Breast epithelium (tissue), 3 donors: ENCODE data around the gene SLC16A14.

ENCODE experiments used
- CTCF ChIP-seq, 3 donors: fragments of 450-650 bp; IDR thresholded peaks; one replicate each; pipeline ENCODE4 v1.5.1; 2016 to 2017; ENCODE audit warnings: antibody characterized with exemption in 3 of 3, mild to moderate bottlenecking in 3 of 3, moderate library complexity in 3 of 3
- POLR2A ChIP-seq: fragments of 450-650 bp; IDR thresholded peaks from one replicate; pipeline ENCODE4 v1.6.1; 2016; ENCODE audit warnings: antibody characterized with exemption, mild to moderate bottlenecking, moderate library complexity
- POLR2AphosphoS5 ChIP-seq, 3 donors: sonication (generic); formaldehyde crosslinking; IDR thresholded peaks; one replicate each; pipeline ENCODE4 v1.6.1; 2017; ENCODE audit warnings: antibody characterized with exemption in 3 of 3

GRCh38 chr2:230010501-230010900, 58.2 kb downstream of the SLC16A14 start:
- TF ChIP-seq CTCF (IDR thresholded peaks at IDR 0.05) (no peak), POLR2A (no peak), POLR2AphosphoS5 (IDR thresholded peaks at IDR 0.05) (no peak)
